GM15510 (cell line): ENCODE data around the gene SCGB2B2.

Experiments
- POLR2A ChIP-seq: IDR thresholded peaks from 3 replicates; pipeline ENCODE4 v1.6.1; 2011; ENCODE audit warnings: borderline replicate concordance; ENCODE audit not compliant: insufficient read length; ENCODE audit errors: extremely low read depth

Gene SCGB2B2

GRCh38 chr19:34676697-34677385, at the start of gene SCGB2B2:
SCGB2B2 (minus strand) TSS chr19:34677159; CDS start chr19:34594563, 82,596 bp downstream.
- TF ChIP-seq POLR2A: no peak

- no peak for TF ChIP-seq POLR2A
Measured at GRCh38 chr19:34725400-34725799, 48.4 kb upstream of the SCGB2B2 start.

- TF ChIP-seq POLR2A: no peak
Measured at GRCh38 chr19:34722353-34722752, 45.4 kb upstream of the SCGB2B2 start.

- TF ChIP-seq POLR2A: no peak
Measured at GRCh38 chr19:34715357-34715756, 38.4 kb upstream of the SCGB2B2 start.

- TF ChIP-seq POLR2A: no peak
Measured at GRCh38 chr19:34713262-34713637, 36.3 kb upstream of the SCGB2B2 start.

- no peak for TF ChIP-seq POLR2A
Measured at GRCh38 chr19:34712395-34713261, 35.7 kb upstream of the SCGB2B2 start.

GRCh38 chr19:34711890-34712289, 34.9 kb upstream of the SCGB2B2 start:
- TF ChIP-seq POLR2A: no peak

- TF ChIP-seq POLR2A: no peak
Measured at GRCh38 chr19:34707661-34708060, 30.7 kb upstream of the SCGB2B2 start.

GRCh38 chr19:34692549-34692948, 15.6 kb upstream of the SCGB2B2 start:
- no peak for TF ChIP-seq POLR2A

- TF ChIP-seq POLR2A: no peak
Measured at GRCh38 chr19:34690372-34690771, 13.4 kb upstream of the SCGB2B2 start.

GRCh38 chr19:34688592-34688991, 11.6 kb upstream of the SCGB2B2 start:
- no peak for TF ChIP-seq POLR2A

- no peak for TF ChIP-seq POLR2A
Measured at GRCh38 chr19:34687348-34687747, 10.4 kb upstream of the SCGB2B2 start.

- TF ChIP-seq POLR2A: no peak
Measured at GRCh38 chr19:34686455-34686854, 9.5 kb upstream of the SCGB2B2 start.

GRCh38 chr19:34681478-34681877, 4.5 kb upstream of the SCGB2B2 start:
- no peak for TF ChIP-seq POLR2A

- TF ChIP-seq POLR2A: no peak
Measured at GRCh38 chr19:34678421-34678820, 1.5 kb upstream of the SCGB2B2 start.

- TF ChIP-seq POLR2A: no peak
Measured at GRCh38 chr19:34678085-34678412, 1.1 kb upstream of the SCGB2B2 start.
